Measurements from ENCODE around the gene ARHGAP31. TPM values are rescaled to one million over a fixed set of nuclear protein-coding genes. Genes with fewer than 3 reads are reported as not detected.
"Not testable (repeated sequence)": the region's sequence is repeated elsewhere in the genome, so short reads cannot be mapped to it uniquely, and the experiment has no call there.

Gene ARHGAP31
- total and polyA plus RNA-seq, 2 of the 8 experiments (the other 6 are each of a cell fraction or from before 2014, with no cell fraction given): 1.1 to 7.6 TPM

DNA sequence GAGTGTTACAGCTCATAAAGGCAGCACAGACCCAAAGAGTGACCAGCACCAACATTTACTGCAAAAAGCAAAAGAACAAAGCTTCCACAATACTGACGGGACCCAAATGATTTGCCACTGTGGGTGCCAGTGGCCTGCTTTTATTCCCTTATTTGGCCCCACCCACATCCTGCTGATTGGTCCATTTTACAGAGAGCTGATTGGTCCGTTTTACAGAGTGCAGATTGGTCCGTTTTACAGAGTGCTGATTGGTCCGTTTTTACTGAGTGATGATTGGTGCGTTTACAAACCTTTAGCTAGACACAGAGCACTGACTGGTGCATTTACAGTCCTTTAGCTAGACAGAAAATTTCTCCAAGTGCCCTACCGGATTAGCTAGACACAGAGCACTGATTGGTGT, 43.2 kb downstream of the ARHGAP31 start:
- H3K23ac ChIP-seq (ENCODE audit: insufficient read length); H3K4me1 ChIP-seq (replicated peaks in 1 of 4; ENCODE audit: control insufficient read depth in 3 of 4, insufficient read depth in 4 of 4, low read length in 3 of 4); H2AK5ac ChIP-seq (ENCODE audit: low read depth, low read length); H3K79me1 ChIP-seq (ENCODE audit: low read depth, low read length); H3K23me2 ChIP-seq (ENCODE audit: low read depth, low read length); H2AFZ ChIP-seq (ENCODE audit: low read length); H2BK5ac ChIP-seq (ENCODE audit: low read depth, low read length); H3K27me3 ChIP-seq (replicated peaks in 1 of 4; ENCODE audit: control insufficient read depth in 3 of 4, extremely low read depth in 1 of 4, insufficient read depth in 3 of 4, low read length in 3 of 4); H4K8ac ChIP-seq (ENCODE audit: extremely low read depth, insufficient read depth, low read length); H3K27ac ChIP-seq (ENCODE audit: low read depth, low read length); FAIRE-seq; H4K5ac ChIP-seq (ENCODE audit: insufficient read length, low read depth, low read length); H3K4me3 ChIP-seq (ENCODE audit: extremely low read depth in 1 of 4, insufficient read depth in 2 of 4, low read depth in 3 of 4, low read length in 4 of 4); H3K79me2 ChIP-seq (ENCODE audit: control insufficient read depth in 1 of 2, insufficient read depth in 2 of 2, low read length in 2 of 2); H2BK12ac ChIP-seq (ENCODE audit: low read depth, low read length); H2BK120ac ChIP-seq (replicated peaks; ENCODE audit: low read depth, low read length); DNase-seq (ENCODE audit: low read depth in 1 of 2, low spot score in 2 of 2); H2BK20ac ChIP-seq (ENCODE audit: low read length); H3K9ac ChIP-seq (replicated peaks in 1 of 4; ENCODE audit: extremely low read depth in 1 of 4, low read depth in 3 of 4, low read length in 3 of 4); H2BK15ac ChIP-seq (ENCODE audit: low read length); H3K4ac ChIP-seq (replicated peaks; ENCODE audit: insufficient read length, low read depth, low read length); H4K20me1 ChIP-seq (replicated peaks in 1 of 2; ENCODE audit: control insufficient read depth in 1 of 2, insufficient read depth in 2 of 2, low read length in 2 of 2); H3K9me3 ChIP-seq (ENCODE audit: insufficient read depth in 2 of 2, low read depth in 1 of 2, low read length in 1 of 2); H4K91ac ChIP-seq (replicated peaks; ENCODE audit: insufficient read length, low read length); H3K4me2 ChIP-seq (ENCODE audit: insufficient read depth in 1 of 2, low read depth in 2 of 2, low read length in 2 of 2); H3K14ac ChIP-seq (ENCODE audit: insufficient read length); H3K36me3 ChIP-seq (ENCODE audit: control insufficient read depth in 2 of 4, insufficient read depth in 4 of 4, low read length in 3 of 4); H3K56ac ChIP-seq (replicated peaks; ENCODE audit: insufficient read length, low read depth, low read length); H3K18ac ChIP-seq (ENCODE audit: extremely low read depth, low read length): not testable (repeated sequence)
- CTCF ChIA-PET (ENCODE audit: partially characterized antibody): interaction anchor here (1.2 to 2.5 kb wide), 3 partner anchors 8 to 344 kb away, joined by 4 to 12 read pairs (median 7); no protein-coding TSS in a partner anchor
- WGBS, 2 experiments (ENCODE audit: extremely low coverage in 1 of 2, insufficient coverage in 1 of 2, insufficient read length in 1 of 2, insufficient replicate concordance in 2 of 2, low coverage in 1 of 2, low lambda C conversion rate in 2 of 2, missing lambda C conversion rate in 1 of 2): 88% methylated on average over 6 of the region's 6 CpGs; no CpG with 5 or more reads in 1 of the 2 experiments
- POLR2A ChIA-PET (ENCODE audit: partially characterized antibody): interaction anchor here (0.5 to 1.6 kb wide), 4 partner anchors 8 to 89 kb away, joined by 3 to 6 read pairs (median 4); no protein-coding TSS in a partner anchor

Measured in H1 (cell line).